Fibroblast of lung (primary cell): ENCODE results near the gene AMBP.

Experiments
- EZH2 ChIP-seq: IDR thresholded peaks from 2 replicates; pipeline ENCODE4 v1.5.1; 2012; ENCODE audit warnings: low read length, control low read depth, mild to moderate bottlenecking; ENCODE audit errors: missing control alignments
- TF ChIP-seq, protein P1 (sequence below), 2 donors: IDR thresholded peaks in 1 of 2; conservative IDR thresholded peaks in 1 of 2; 1 replicate in 1 of 2; 2 replicates in 1 of 2; pipeline ENCODE4 v1.5.1; 2011 to 2012; ENCODE audit warnings: low read length in 2 of 2, control low read depth in 1 of 2, inconsistent platforms in 1 of 2, low read depth in 1 of 2, mild to moderate bottlenecking in 1 of 2

GRCh38 chr9:114014044-114014443 is 64.1 kb downstream of the AMBP start:
- TF ChIP-seq EZH2 = no peak
- TF ChIP-seq, protein P1, sequence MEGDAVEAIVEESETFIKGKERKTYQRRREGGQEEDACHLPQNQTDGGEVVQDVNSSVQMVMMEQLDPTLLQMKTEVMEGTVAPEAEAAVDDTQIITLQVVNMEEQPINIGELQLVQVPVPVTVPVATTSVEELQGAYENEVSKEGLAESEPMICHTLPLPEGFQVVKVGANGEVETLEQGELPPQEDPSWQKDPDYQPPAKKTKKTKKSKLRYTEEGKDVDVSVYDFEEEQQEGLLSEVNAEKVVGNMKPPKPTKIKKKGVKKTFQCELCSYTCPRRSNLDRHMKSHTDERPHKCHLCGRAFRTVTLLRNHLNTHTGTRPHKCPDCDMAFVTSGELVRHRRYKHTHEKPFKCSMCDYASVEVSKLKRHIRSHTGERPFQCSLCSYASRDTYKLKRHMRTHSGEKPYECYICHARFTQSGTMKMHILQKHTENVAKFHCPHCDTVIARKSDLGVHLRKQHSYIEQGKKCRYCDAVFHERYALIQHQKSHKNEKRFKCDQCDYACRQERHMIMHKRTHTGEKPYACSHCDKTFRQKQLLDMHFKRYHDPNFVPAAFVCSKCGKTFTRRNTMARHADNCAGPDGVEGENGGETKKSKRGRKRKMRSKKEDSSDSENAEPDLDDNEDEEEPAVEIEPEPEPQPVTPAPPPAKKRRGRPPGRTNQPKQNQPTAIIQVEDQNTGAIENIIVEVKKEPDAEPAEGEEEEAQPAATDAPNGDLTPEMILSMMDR (conservative IDR thresholded peaks at IDR 0.05 in 1 of 2, IDR thresholded peaks at IDR 0.05 in 1 of 2; ENCODE audit: low read depth in 1 of 2, low read length in 2 of 2) = no peak
